ENCODE results near the gene OR6F1. TPM values are rescaled to one million over a fixed set of nuclear protein-coding genes. Genes with fewer than 3 reads are reported as not detected.

OR6F1 gene
- total RNA-seq, 1 experiment from 2014 or later: not detected

DNA sequence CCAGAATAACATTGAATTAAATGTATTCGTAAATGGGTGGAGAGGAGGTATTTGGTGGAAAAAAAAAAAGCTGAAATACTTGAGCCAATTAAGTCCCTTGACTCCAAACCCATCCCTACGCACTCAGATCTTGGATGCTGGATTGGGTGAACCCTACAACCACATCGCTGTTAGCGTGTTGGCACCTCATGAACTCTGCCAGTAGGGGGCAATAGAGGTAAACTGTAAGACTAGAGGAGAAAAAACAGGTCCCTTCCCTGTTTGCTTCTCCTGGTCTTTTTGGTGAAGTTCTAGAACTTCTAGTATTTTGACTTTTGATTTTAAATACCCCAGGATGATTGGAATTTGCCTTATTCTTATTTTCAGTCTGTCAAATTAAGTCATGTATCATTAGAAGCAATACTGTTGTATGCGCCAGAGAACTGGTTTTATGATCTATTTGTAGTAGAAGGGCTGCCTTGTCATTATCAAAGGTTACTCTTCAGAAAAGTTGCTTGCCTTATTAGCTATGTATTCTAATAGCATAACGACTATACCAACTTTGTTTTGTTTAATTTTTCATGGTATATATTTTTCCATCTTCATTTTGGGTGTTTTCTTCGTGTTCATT lies 35.1 kb downstream of the OR6F1 start:
- BruUV-seq (replicated peaks): no TSS peak

DNA sequence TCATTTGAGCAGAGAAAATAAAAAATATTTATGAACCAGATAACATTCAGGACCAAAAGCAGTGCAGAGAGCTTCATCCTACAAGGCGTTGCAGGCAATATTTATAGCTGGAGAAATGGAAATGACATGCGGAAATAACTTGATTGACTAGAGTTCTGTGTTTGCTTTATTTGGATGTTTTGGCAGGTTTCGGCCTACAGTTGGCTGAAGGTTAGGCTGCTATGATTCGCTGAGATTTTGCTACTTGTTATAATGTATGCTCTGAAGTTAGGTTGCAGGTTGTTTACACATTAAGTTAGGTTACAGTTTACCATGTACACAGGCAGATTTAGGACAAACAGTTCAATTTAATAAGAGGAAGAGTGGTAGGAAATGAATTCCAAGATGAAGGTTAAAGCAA lies 36.3 kb downstream of the OR6F1 start:
- TF ChIP-seq CTCF (IDR thresholded peaks at IDR 0.05; ENCODE audit: unreplicated experiment): no peak
- Mint-ChIP-seq H3K4me1 (ENCODE audit: low read depth, unreplicated experiment) (no peaks in the 10 kb centered on the region), H3K9me3 (ENCODE audit: low read depth, unreplicated experiment) (peaks cover 31% of the 10 kb centered on the region), H3K27me3 (ENCODE audit: unreplicated experiment) (no peaks in the 10 kb centered on the region), H3K4me3 (ENCODE audit: low read depth, unreplicated experiment) (no peak overlapping the region), H3K36me3 (ENCODE audit: insufficient read depth, unreplicated experiment) (no peaks in the 10 kb centered on the region), H3K27ac (ENCODE audit: unreplicated experiment) (no peak overlapping the region)
- intact Hi-C loops (cut with micrococcal nuclease; ENCODE audit: unreplicated experiment): no loop called here
- DNase-seq: no peak
- no TSS peak for BruUV-seq (replicated peaks)
- CTCF ChIA-PET: no interaction called here

More for the DNA sequence above, 35.1 kb downstream of the OR6F1 start:
- H3K4me3 Mint-ChIP-seq (ENCODE audit: low read depth, unreplicated experiment): no peak overlapping the region
- TF ChIP-seq CTCF (IDR thresholded peaks at IDR 0.05; ENCODE audit: unreplicated experiment): peak; percentile 45
- no peaks in the 10 kb centered on the region for H3K27me3 Mint-ChIP-seq (ENCODE audit: unreplicated experiment)
- H3K27ac Mint-ChIP-seq (ENCODE audit: unreplicated experiment): no peak overlapping the region
- peaks cover 37% of the 10 kb centered on the region for H3K9me3 Mint-ChIP-seq (ENCODE audit: low read depth, unreplicated experiment)
- H3K4me1 Mint-ChIP-seq (ENCODE audit: low read depth, unreplicated experiment): no peaks in the 10 kb centered on the region
- intact Hi-C loops (cut with micrococcal nuclease; ENCODE audit: unreplicated experiment): no loop called here
- CTCF ChIA-PET: no interaction called here
- peak; percentile 16 for DNase-seq
- no peaks in the 10 kb centered on the region for H3K36me3 Mint-ChIP-seq (ENCODE audit: insufficient read depth, unreplicated experiment)

DNA sequence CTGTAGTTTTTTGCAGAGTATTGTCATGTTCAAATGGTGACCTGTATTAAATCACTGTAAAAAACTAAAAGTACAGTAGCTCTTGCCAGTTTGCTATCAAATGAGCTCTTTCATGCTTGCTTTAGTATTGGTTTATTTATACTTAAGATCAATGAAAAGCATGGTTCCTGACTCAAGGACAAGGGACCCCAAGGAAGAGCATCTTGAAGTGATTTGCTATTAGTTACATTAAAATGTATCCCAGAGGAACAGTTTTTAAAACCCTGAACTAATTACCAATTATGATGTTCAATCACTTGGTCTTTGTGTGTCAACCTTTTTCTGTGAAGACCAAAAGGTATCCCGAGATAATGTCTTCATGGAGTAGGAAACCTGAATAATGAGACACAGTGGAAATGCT lies 36.8 kb downstream of the OR6F1 start, which contains the start of gene OR13G1:
Gene OR13G1, minus strand, starts transcription at position 101 of the 400 bp plus-strand sequence. CDS start 6,698 bp downstream, outside the sequence.
- CTCF ChIA-PET: no interaction called here
- intact Hi-C loops (cut with micrococcal nuclease; ENCODE audit: unreplicated experiment): no loop called here

GRCh38 chr1:247669225-247669624 lies 47.2 kb downstream of the OR6F1 start:
- no peak for TF ChIP-seq CTCF (IDR thresholded peaks at IDR 0.05; ENCODE audit: unreplicated experiment)
- H3K27me3 Mint-ChIP-seq (ENCODE audit: unreplicated experiment): no peaks in the 10 kb centered on the region
- H3K27ac Mint-ChIP-seq (ENCODE audit: unreplicated experiment): no peak overlapping the region
- peaks cover 24% of the 10 kb centered on the region for H3K9me3 Mint-ChIP-seq (ENCODE audit: low read depth, unreplicated experiment)
- H3K4me1 Mint-ChIP-seq (ENCODE audit: low read depth, unreplicated experiment): no peaks in the 10 kb centered on the region
- BruUV-seq (replicated peaks): no TSS peak
- H3K4me3 Mint-ChIP-seq (ENCODE audit: low read depth, unreplicated experiment): no peak overlapping the region
- CTCF ChIA-PET: no interaction called here
- H3K36me3 Mint-ChIP-seq (ENCODE audit: insufficient read depth, unreplicated experiment): no peaks in the 10 kb centered on the region
- intact Hi-C loops (cut with micrococcal nuclease; ENCODE audit: unreplicated experiment): no loop called here
- no peak for DNase-seq

More for the DNA sequence above, 36.8 kb downstream of the OR6F1 start, which contains the start of gene OR13G1:
- Mint-ChIP-seq H3K27ac (ENCODE audit: unreplicated experiment) (no peak within 1 kb of the TSS), H3K9me3 (ENCODE audit: low read depth, unreplicated experiment) (peaks cover 30% of the 10 kb centered on the region), H3K4me3 (ENCODE audit: low read depth, unreplicated experiment) (no peak within 1 kb of the TSS), H3K4me1 (ENCODE audit: low read depth, unreplicated experiment) (no peaks in the 10 kb centered on the region), H3K27me3 (ENCODE audit: unreplicated experiment) (no peaks in the 10 kb centered on the region), H3K36me3 (ENCODE audit: insufficient read depth, unreplicated experiment) (no peaks in the 10 kb centered on the region)
- DNase-seq: no peak
- no TSS peak for BruUV-seq (replicated peaks)
- no peak for TF ChIP-seq CTCF (IDR thresholded peaks at IDR 0.05; ENCODE audit: unreplicated experiment)

Other genes with a start within 250 kb of the OR6F1 start
- gene OR2C3, start 180.2 kb downstream of the OR6F1 start, total RNA-seq (2022): not detected in 2 replicates
- not detected in 2 replicates for gene GCSAML, start 167.5 kb downstream of the OR6F1 start, total RNA-seq (2022)
- gene OR2G2, start 128.3 kb downstream of the OR6F1 start, total RNA-seq (2022): not detected in 2 replicates
- gene OR2G3, start 111.1 kb downstream of the OR6F1 start, total RNA-seq (2022): not detected in 2 replicates
- gene OR13G1, start 36.9 kb downstream of the OR6F1 start, total RNA-seq (2022): not detected in 2 replicates
- not detected in 2 replicates for gene OR14K1, start 22.0 kb upstream of the OR6F1 start, total RNA-seq (2022)
- gene OR14A2, start 31.5 kb upstream of the OR6F1 start, total RNA-seq (2022): not detected in 2 replicates
- not detected in 2 replicates for gene OR1C1, start 43.9 kb upstream of the OR6F1 start, total RNA-seq (2022)
- not detected in 2 replicates for gene OR14A16, start 107.5 kb upstream of the OR6F1 start, total RNA-seq (2022)
- not detected in 2 replicates for gene OR11L1, start 125.2 kb upstream of the OR6F1 start, total RNA-seq (2022)
- not detected in 2 replicates for gene TRIM58, start 140.5 kb upstream of the OR6F1 start, total RNA-seq (2022)
- gene OR2W3, start 178.9 kb upstream of the OR6F1 start, total RNA-seq (2022): not detected in 2 replicates
- not detected in 2 replicates for gene OR2T8, start 203.6 kb upstream of the OR6F1 start, total RNA-seq (2022)
- gene OR2AJ1, start 208.2 kb upstream of the OR6F1 start, total RNA-seq (2022): not detected in 2 replicates
- not detected in 2 replicates for gene OR2L8, start 232.2 kb upstream of the OR6F1 start, total RNA-seq (2022)
- not detected in 2 replicates for gene OR2AK2, start 248.6 kb upstream of the OR6F1 start, total RNA-seq (2022)